Hematopoietic multipotent progenitor cell (in vitro differentiated cells): Measurements from ENCODE around the gene H19. TPM values are rescaled to one million over a fixed set of nuclear protein-coding genes. Genes with fewer than 3 reads are reported as not detected.

ENCODE experiments used
- DNase-seq, 3 donors: peaks; one replicate each; pipeline ENCODE4 v3.0.0-alpha.2; 2011 to 2015; ENCODE audit warnings: low read depth in 2 of 3, low spot score in 2 of 3
- small RNA-seq: library from RNA; depleted of rRNA; stranded (forward); fragments of <200 nt; gene quantifications from one replicate; pipeline ENCODE3, GENCODE V24; 2012
- total RNA-seq: library from RNA; depleted of rRNA; stranded (reverse); fragments of >200 nt; gene quantifications from one replicate; pipeline ENCODE4 v1.2.3, GENCODE V29; 2012

H19 gene
- total RNA-seq, 1 donor = 2.7 TPM

GRCh38 chr11:1949302-1949701, 48.3 kb downstream of the H19 start:
- no peak for DNase-seq

DNA sequence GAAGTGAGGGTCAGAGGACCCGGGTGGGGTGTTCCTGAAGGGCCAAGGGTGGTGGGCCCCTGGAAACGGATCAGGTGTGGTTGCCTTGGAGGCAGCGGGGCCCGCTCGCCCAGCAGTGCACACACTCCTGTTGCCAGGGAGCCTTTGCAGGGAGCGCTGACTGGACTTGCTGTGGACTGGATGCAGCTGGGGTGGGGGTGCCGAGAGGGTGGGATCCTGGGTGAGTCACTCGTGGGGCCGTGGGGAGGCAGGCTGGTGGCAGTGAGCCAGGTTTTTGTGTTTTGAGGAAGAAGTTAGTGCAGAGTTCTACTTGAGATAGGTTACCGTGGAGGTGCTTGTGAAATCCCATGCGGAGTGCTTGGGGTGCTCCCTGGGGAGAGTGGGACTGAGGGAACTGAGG, 49.3 kb downstream of the H19 start:
- DNase-seq = no peak

DNA sequence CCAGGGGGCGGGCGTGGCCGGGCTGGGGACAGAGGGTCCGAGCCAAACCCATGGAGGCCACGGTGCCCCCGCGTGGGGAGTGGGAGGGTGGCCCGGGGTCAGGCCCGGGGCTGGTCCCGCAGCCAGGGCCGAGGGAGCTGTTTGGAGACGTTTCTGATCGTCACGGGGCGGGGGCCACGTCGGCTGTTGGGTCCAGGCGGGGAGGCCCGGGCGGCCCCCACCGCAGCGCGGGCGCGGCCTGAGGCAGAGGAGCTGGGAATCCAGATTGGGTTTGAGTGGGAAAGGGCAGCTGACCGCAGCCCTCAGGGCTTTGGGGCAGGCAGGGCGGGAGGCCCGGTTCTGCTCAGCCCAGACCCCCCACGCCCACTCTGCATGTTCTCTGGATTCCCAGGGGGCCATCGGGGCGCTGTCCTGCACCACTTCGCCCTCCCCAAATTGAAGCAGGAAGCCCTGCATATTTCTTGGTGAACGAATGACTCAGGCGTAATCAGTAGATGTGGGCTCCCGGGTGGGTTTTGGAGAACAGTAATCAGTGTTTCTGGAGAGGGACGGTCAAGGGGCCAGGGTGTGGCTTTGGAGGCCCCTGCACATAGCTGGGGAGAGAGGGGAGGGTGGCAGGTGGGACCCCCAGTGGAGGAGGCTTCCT, 49.9 kb downstream of the H19 start:
- DNase-seq = no peak

- no peak for DNase-seq
Measured at GRCh38 chr11:1946812-1947484, 50.7 kb downstream of the H19 start, which contains the start of gene MRPL23. Gene MRPL23, plus strand, starts transcription at chr11:1947332. Its CDS starts 31 bp downstream, at chr11:1947363.

Small RNAs within 50 kb of the gene (small RNA-seq; reads per million reads assigned to genes)
- not detected for gene RF01972
- gene RF01973 = not detected

Other genes with a start within 250 kb of the H19 start
- gene IFITM10, start 247.2 kb downstream of the H19 start, total RNA-seq = 1.1 TPM
- 259 TPM for gene CTSD, start 233.9 kb downstream of the H19 start, total RNA-seq
- gene SYT8, start 162.9 kb downstream of the H19 start, total RNA-seq = not detected
- gene TNNI2, start 158.9 kb downstream of the H19 start, total RNA-seq = 1.3 TPM
- gene LSP1, start 144.8 kb downstream of the H19 start, total RNA-seq = 79.4 TPM
- gene PRR33, start 105.9 kb downstream of the H19 start, total RNA-seq = 0.54 TPM
- gene TNNT3, start 78.1 kb downstream of the H19 start, total RNA-seq = 3.2 TPM
- gene MRPL23, start 50.5 kb downstream of the H19 start, total RNA-seq = 206 TPM
- gene IGF2, start 141.5 kb upstream of the H19 start, total RNA-seq = under 0.01 TPM
- gene INS, start 163.4 kb upstream of the H19 start, total RNA-seq = not detected
- gene TH, start 174.0 kb upstream of the H19 start, total RNA-seq = under 0.01 TPM